ENCODE measurements around the gene PTH1R.

PTH1R gene

GRCh38 chr3:46947981-46948791, 70.7 kb downstream of the PTH1R start:
- peaks cover 17% of the 10 kb centered on the region for H3K36me3 ChIP-seq (ENCODE audit: insufficient read depth, low read length)
- no peak overlapping the region for H3K9ac ChIP-seq (ENCODE audit: low read depth, low read length)
- no peak overlapping the region for H3K27ac ChIP-seq (ENCODE audit: low read depth, low read length)
- 82% methylated on average over 19 of the region's 19 CpGs for WGBS
- H3K4me1 ChIP-seq (ENCODE audit: insufficient read depth, low read length): peaks cover 28% of the 10 kb centered on the region
- no peaks in the 10 kb centered on the region for H3K9me3 ChIP-seq (ENCODE audit: insufficient read depth, low read depth, low read length)
- H3K27me3 ChIP-seq (ENCODE audit: insufficient read depth, low read length): no peaks in the 10 kb centered on the region
- no peak overlapping the region for H3K4me3 ChIP-seq (ENCODE audit: low read length)

- Histone ChIP-seq H3K27me3 (ENCODE audit: insufficient read depth, low read length) (no peaks in the 10 kb centered on the region), H3K36me3 (ENCODE audit: insufficient read depth, low read length) (peaks cover 17% of the 10 kb centered on the region), H3K27ac (ENCODE audit: low read depth, low read length) (no peak overlapping the region), H3K4me1 (ENCODE audit: insufficient read depth, low read length) (peaks cover 28% of the 10 kb centered on the region), H3K9ac (ENCODE audit: low read depth, low read length) (no peak overlapping the region), H3K9me3 (ENCODE audit: insufficient read depth, low read depth, low read length) (no peaks in the 10 kb centered on the region), H3K4me3 (ENCODE audit: low read length) (no peak overlapping the region)
- WGBS: 65% methylated on average over 6 of the region's 6 CpGs
These were observed 71.5 kb downstream of the PTH1R start for GRCh38 chr3:46948830-46949671.

- Histone ChIP-seq H3K36me3 (ENCODE audit: insufficient read depth, low read length) (peaks cover 17% of the 10 kb centered on the region), H3K27ac (ENCODE audit: low read depth, low read length) (no peak overlapping the region), H3K4me1 (ENCODE audit: insufficient read depth, low read length) (peaks cover 23% of the 10 kb centered on the region), H3K9me3 (ENCODE audit: insufficient read depth, low read depth, low read length) (no peaks in the 10 kb centered on the region), H3K4me3 (ENCODE audit: low read length) (no peak overlapping the region), H3K9ac (ENCODE audit: low read depth, low read length) (no peak overlapping the region), H3K27me3 (ENCODE audit: insufficient read depth, low read length) (no peaks in the 10 kb centered on the region)
- 89% methylated on average over 2 of the region's 2 CpGs for WGBS
These were observed 72.7 kb downstream of the PTH1R start for GRCh38 chr3:46950177-46950576.

GRCh38 chr3:46950650-46951241, 73.2 kb downstream of the PTH1R start:
- no peaks in the 10 kb centered on the region for H3K9me3 ChIP-seq (ENCODE audit: insufficient read depth, low read depth, low read length)
- 96% methylated on average over 6 of the region's 7 CpGs for WGBS

GRCh38 chr3:46952813-46953212, 75.3 kb downstream of the PTH1R start:
- Histone ChIP-seq H3K36me3 (ENCODE audit: insufficient read depth, low read length) (0 out of 2 replicates have a peak, but pooled peaks cover 2% of the 10 kb centered on the region), H3K9ac (ENCODE audit: low read depth, low read length) (no peak overlapping the region), H3K27me3 (ENCODE audit: insufficient read depth, low read length) (no peaks in the 10 kb centered on the region), H3K27ac (ENCODE audit: low read depth, low read length) (no peak overlapping the region), H3K4me1 (ENCODE audit: insufficient read depth, low read length) (peaks cover 30% of the 10 kb centered on the region), H3K4me3 (ENCODE audit: low read length) (no peak overlapping the region), H3K9me3 (ENCODE audit: insufficient read depth, low read depth, low read length) (no peaks in the 10 kb centered on the region)
- WGBS: 86% methylated on average over 2 of the region's 2 CpGs

More at GRCh38 chr3:46950650-46951241, 73.2 kb downstream of the PTH1R start:
- H3K36me3 ChIP-seq (ENCODE audit: insufficient read depth, low read length): peaks cover 14% of the 10 kb centered on the region
- no peak overlapping the region for H3K9ac ChIP-seq (ENCODE audit: low read depth, low read length)
- H3K27me3 ChIP-seq (ENCODE audit: insufficient read depth, low read length): no peaks in the 10 kb centered on the region
- no peak overlapping the region for H3K27ac ChIP-seq (ENCODE audit: low read depth, low read length)
- H3K4me3 ChIP-seq (ENCODE audit: low read length): no peak overlapping the region
- peaks cover 26% of the 10 kb centered on the region for H3K4me1 ChIP-seq (ENCODE audit: insufficient read depth, low read length)
